Left ventricle myocardium inferior (tissue), 1 donor: ENCODE measurements around the gene PRR12. TPM values are rescaled to one million over a fixed set of nuclear protein-coding genes. Genes with fewer than 3 reads are reported as not detected.

Experiments
- DNase-seq: peaks from one replicate; pipeline ENCODE4 v3.0.0-alpha.2; 2020
- H3K27ac ChIP-seq: fragments of 200-600 bp; replicated peaks from 2 replicates; pipeline ENCODE4 v1.8.0; 2021
- H3K27me3 ChIP-seq: fragments of 200-600 bp; 2 replicates; pipeline ENCODE4 v1.8.0; 2021; ENCODE audit warnings: low read depth
- H3K36me3 ChIP-seq: fragments of 200-600 bp; 2 replicates; pipeline ENCODE4 v1.8.0; 2021
- H3K4me1 ChIP-seq: fragments of 200-600 bp; 2 replicates; pipeline ENCODE4 v1.8.0; 2021
- H3K4me3 ChIP-seq: fragments of 200-600 bp; 2 replicates; pipeline ENCODE4 v1.8.0; 2021; ENCODE audit warnings: mild to moderate bottlenecking, moderate library complexity
- H3K9me3 ChIP-seq: fragments of 200-600 bp; replicated peaks from 2 replicates; pipeline ENCODE4 v1.8.0; 2021
- CTCF ChIP-seq: fragments of 200-600 bp; IDR thresholded peaks from 2 replicates; pipeline ENCODE4 v1.8.0; 2021; ENCODE audit warnings: antibody characterized with exemption, mild to moderate bottlenecking, borderline replicate concordance
- intact Hi-C: fragments of 100-400 bp; cut with micrococcal nuclease; formaldehyde crosslinking; loops from one replicate; pipeline ENCODE4 v1.11.0; 2022
- total RNA-seq: library from RNA; stranded (reverse); fragmentation: NEBNext Ultra II Directional; extraction: Animal tissue kit (Norgen Biotek cat#: 25700); gene quantifications from one replicate; pipeline ENCODE4 v1.2.1, GENCODE V29; 2021
- donor health status: DM: no; HTN: yes; CAD: no; lungs with severe emphysema.

Gene PRR12
- total RNA-seq, 1 donor from 2014 or later: 15.5 TPM

GRCh38 chr19:49635530-49636232 is 44.7 kb downstream of the PRR12 start:
- Histone ChIP-seq H3K4me1 (peaks cover 73% of the 10 kb centered on the region), H3K36me3 (peaks cover 23% of the 10 kb centered on the region), H3K27me3 (no peaks in the 10 kb centered on the region), H3K4me3 (no peak overlapping the region), H3K27ac (peak overlapping the region; percentile 65), H3K9me3 (no peaks in the 10 kb centered on the region)
- intact Hi-C loops: no loop called here
- TF ChIP-seq CTCF: no peak
- DNase-seq: no peak

- DNase-seq: no peak
- H3K36me3 ChIP-seq: peaks cover 23% of the 10 kb centered on the region
- TF ChIP-seq CTCF: no peak
- intact Hi-C loops: no loop called here
- no peaks in the 10 kb centered on the region for H3K27me3 ChIP-seq
- H3K9me3 ChIP-seq: no peaks in the 10 kb centered on the region
- H3K27ac ChIP-seq: peak overlapping the region; percentile 100
- H3K4me1 ChIP-seq: peaks cover 73% of the 10 kb centered on the region
- H3K4me3 ChIP-seq: no peak overlapping the region
Measured at GRCh38 chr19:49636233-49636932, 45.4 kb downstream of the PRR12 start.

- Histone ChIP-seq H3K4me3 (peak overlapping the region; percentile 98), H3K27ac (peak overlapping the region; percentile 100), H3K4me1 (peaks cover 76% of the 10 kb centered on the region), H3K9me3 (no peaks in the 10 kb centered on the region), H3K36me3 (peaks cover 23% of the 10 kb centered on the region), H3K27me3 (no peaks in the 10 kb centered on the region)
- TF ChIP-seq CTCF: no peak
- DNase-seq: peak; percentile 92
- intact Hi-C loops: no loop called here
Measured at GRCh38 chr19:49637821-49638738, 47.1 kb downstream of the PRR12 start.

GRCh38 chr19:49639401-49640112 is 48.6 kb downstream of the PRR12 start:
- intact Hi-C loops: no loop called here
- Histone ChIP-seq H3K27ac (peak overlapping the region; percentile 100), H3K27me3 (no peaks in the 10 kb centered on the region), H3K4me3 (peak overlapping the region; percentile 98), H3K4me1 (peaks cover 86% of the 10 kb centered on the region), H3K9me3 (no peaks in the 10 kb centered on the region), H3K36me3 (peaks cover 20% of the 10 kb centered on the region)
- no peak for DNase-seq
- no peak for TF ChIP-seq CTCF
